Muscle layer of colon (tissue), 2 donors: Measurements from ENCODE around the gene CCDC24.

ENCODE experiments used
- H3K27ac ChIP-seq: one replicate; pipeline ENCODE4 v1.7.0; 2013; ENCODE audit warnings: low read depth, mild to moderate bottlenecking, low read length, moderate library complexity
- H3K27me3 ChIP-seq, 2 donors: one replicate each; pipeline ENCODE4 v1.7.0; 2013; ENCODE audit warnings: low read length in 2 of 2, mild to moderate bottlenecking in 2 of 2; ENCODE audit not compliant: insufficient read depth in 2 of 2, control insufficient read depth in 1 of 2
- H3K36me3 ChIP-seq: one replicate; pipeline ENCODE4 v1.7.0; 2013; ENCODE audit warnings: mild to moderate bottlenecking, low read length; ENCODE audit not compliant: insufficient read depth
- H3K4me1 ChIP-seq: one replicate; pipeline ENCODE4 v1.7.0; 2013; ENCODE audit warnings: mild to moderate bottlenecking, low read length; ENCODE audit not compliant: insufficient read depth
- H3K4me3 ChIP-seq, 2 donors: one replicate each; pipeline ENCODE4 v1.7.0; 2013; ENCODE audit warnings: low read length in 2 of 2, low read depth in 1 of 2, mild to moderate bottlenecking in 1 of 2, moderate library complexity in 1 of 2
- H3K9ac ChIP-seq: one replicate; pipeline ENCODE4 v1.7.0; 2013; ENCODE audit warnings: low read length
- H3K9me3 ChIP-seq: one replicate; pipeline ENCODE4 v1.7.0; 2013; ENCODE audit warnings: mild to moderate bottlenecking, low read length
- donor health status: abdominal sarcoma.
- donor health status: Adenocarcinoma of cecum.

CCDC24 gene

DNA sequence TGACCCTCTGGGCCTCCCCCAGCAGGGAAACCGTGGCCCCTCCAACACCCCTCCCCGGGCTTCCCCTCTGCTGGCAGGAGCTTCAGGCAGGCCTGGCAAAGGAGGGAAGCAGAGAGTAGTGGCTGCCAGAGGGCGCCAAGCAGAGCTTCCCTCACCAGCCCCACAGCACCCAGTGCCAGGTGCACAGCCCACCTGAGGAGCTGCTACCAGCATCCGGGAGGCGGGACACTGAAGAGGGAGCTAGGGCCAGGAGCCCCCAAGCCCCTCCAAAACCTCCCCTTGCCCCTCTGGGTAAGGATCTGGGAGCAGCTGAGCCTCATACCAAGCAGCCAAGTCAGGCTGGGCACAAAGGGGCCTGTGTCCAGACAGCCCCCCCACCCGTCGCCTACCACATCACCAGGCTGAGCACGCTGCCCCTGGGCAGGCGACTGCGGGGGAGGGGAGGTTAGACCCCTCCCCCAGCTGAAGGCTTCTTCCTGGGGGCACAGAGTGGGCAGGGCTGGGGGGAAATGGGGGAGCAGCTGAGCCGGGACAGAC lies 19.6 kb downstream of the CCDC24 start:
- no peaks in the 10 kb centered on the region for H3K9me3 ChIP-seq
- peaks cover 2% of the 10 kb centered on the region for H3K4me1 ChIP-seq
- no peak overlapping the region for H3K9ac ChIP-seq
- no peak overlapping the region for H3K27ac ChIP-seq
- no peaks in the 10 kb centered on the region for H3K36me3 ChIP-seq
- no peaks in the 10 kb centered on the region for H3K27me3 ChIP-seq
- H3K4me3 ChIP-seq, result no peak overlapping the region

DNA sequence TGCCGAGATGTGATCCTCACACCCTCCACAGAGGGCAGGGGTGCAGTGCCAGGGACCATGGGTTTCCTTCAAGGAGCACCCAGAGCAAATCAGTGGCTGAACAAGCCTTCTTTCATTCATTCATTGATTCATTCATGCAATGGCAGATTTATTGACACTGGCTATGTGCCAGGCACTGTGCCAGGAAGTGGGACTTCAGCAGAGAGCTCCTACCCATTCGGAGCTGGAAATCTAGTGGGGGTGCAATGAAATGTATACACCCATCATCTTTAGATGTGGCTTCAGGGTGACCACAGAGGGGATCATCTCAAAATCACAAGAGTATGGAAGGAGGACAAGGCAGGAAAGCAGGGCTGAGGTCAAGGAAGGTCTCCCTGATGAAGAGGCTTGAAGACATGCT lies 21.0 kb downstream of the CCDC24 start:
- Histone ChIP-seq H3K9ac (no peak overlapping the region), H3K36me3 (no peaks in the 10 kb centered on the region), H3K4me3 (no peak overlapping the region), H3K4me1 (no peaks in the 10 kb centered on the region), H3K27me3 (no peaks in the 10 kb centered on the region), H3K27ac (no peak overlapping the region), H3K9me3 (no peaks in the 10 kb centered on the region)

GRCh38 chr1:44012941-44013609 lies 21.7 kb downstream of the CCDC24 start:
- Histone ChIP-seq H3K9ac (no peak overlapping the region), H3K4me1 (no peaks in the 10 kb centered on the region), H3K9me3 (no peaks in the 10 kb centered on the region), H3K36me3 (no peaks in the 10 kb centered on the region), H3K27ac (no peak overlapping the region), H3K27me3 (no peaks in the 10 kb centered on the region), H3K4me3 (no peak overlapping the region)

DNA sequence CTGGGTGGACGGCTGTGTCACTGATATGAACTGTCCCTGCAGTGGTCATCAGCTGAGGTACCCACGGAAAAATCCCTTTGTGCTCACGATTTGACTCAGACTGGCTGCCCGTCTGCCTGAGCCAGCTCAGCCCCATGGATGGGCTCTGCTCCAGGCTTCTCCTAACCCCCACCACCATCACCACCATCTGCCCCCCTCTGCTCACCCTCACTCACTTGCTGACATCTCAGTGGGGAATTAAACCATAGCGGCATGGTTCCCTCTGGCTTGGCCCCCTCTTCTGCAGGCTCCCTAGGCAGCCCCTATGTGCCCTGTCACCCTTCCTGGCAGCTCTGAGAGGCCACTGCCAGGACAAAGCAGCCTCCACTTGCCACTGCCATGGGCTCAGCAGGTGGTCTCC lies 22.6 kb downstream of the CCDC24 start:
- Histone ChIP-seq H3K36me3 (no peaks in the 10 kb centered on the region), H3K9ac (no peak overlapping the region), H3K9me3 (no peaks in the 10 kb centered on the region), H3K27me3 (no peaks in the 10 kb centered on the region), H3K4me1 (no peaks in the 10 kb centered on the region), H3K27ac (no peak overlapping the region), H3K4me3 (no peak overlapping the region)

GRCh38 chr1:44014365-44015104 lies 23.1 kb downstream of the CCDC24 start:
- Histone ChIP-seq H3K9me3 (no peaks in the 10 kb centered on the region), H3K4me3 (no peak overlapping the region), H3K4me1 (no peaks in the 10 kb centered on the region), H3K36me3 (no peaks in the 10 kb centered on the region), H3K27ac (no peak overlapping the region), H3K27me3 (no peaks in the 10 kb centered on the region), H3K9ac (no peak overlapping the region)

DNA sequence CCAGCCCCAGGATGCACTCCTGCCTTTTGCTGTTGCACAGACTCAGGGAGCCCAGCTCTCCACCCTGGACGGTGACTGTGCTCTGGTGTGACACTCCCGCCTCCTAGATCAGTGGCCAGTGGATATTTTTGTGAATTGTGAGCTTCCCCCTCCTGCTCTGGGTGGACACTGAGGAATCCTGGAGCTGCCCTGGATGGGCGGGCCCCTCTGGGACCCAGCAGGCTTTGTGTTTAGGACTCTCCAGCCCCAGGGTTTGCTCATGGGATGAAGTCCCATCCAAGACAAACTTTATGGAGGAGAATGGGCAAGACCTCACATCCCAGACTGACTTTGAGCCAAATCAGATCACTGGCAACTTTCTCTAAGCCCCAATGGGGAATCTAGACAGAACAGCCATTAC lies 23.8 kb downstream of the CCDC24 start:
- H3K27ac ChIP-seq, result no peak overlapping the region
- H3K9me3 ChIP-seq, result no peaks in the 10 kb centered on the region
- no peak overlapping the region for H3K4me3 ChIP-seq
- H3K27me3 ChIP-seq, result no peaks in the 10 kb centered on the region
- no peak overlapping the region for H3K9ac ChIP-seq
- peaks cover 3% of the 10 kb centered on the region for H3K36me3 ChIP-seq
- no peaks in the 10 kb centered on the region for H3K4me1 ChIP-seq

DNA sequence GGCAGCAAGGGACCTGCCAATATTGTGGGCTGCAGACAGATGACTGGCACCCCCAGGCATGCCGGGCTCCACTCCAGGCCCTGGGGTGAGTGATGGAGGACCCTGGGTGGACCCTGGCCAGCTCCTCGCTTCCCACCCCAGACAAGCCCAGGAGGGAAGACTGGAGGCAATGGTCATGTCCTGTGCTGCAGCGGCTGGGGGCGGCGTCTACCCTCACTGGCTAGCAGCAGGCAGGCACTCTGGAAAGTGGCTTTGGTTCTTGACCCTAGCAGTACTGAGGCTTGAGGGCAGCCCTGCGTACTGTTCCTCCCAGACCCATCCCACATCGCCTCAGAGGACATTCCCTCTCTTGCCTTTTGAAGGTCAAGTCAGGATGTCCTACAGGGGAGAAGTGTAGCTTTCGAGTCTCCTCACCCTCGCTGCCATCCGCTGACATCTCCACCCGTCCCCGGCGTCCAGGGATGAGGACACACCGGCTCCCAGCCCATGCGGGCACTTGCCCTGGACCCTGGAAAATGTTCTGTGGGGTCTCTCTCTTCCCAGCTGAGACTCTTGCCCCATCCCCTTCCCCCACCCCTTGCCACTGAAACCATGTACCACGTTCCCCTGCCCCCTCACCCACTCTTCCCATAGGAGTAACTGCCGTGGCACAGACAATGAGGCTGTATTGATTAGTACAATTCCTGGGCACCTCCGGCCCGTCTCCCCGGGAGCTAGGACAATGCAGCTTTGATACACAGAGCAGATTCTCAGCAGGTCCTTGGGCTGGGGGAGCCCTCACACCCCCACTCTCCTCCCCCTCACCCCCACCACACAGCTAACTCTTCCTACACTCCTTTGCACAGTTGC lies 24.9 kb downstream of the CCDC24 start:
- Histone ChIP-seq H3K36me3 (peaks cover 5% of the 10 kb centered on the region), H3K27me3 (no peaks in the 10 kb centered on the region), H3K4me1 (no peaks in the 10 kb centered on the region), H3K9ac (no peak overlapping the region), H3K4me3 (no peak overlapping the region), H3K9me3 (no peaks in the 10 kb centered on the region), H3K27ac (no peak overlapping the region)

DNA sequence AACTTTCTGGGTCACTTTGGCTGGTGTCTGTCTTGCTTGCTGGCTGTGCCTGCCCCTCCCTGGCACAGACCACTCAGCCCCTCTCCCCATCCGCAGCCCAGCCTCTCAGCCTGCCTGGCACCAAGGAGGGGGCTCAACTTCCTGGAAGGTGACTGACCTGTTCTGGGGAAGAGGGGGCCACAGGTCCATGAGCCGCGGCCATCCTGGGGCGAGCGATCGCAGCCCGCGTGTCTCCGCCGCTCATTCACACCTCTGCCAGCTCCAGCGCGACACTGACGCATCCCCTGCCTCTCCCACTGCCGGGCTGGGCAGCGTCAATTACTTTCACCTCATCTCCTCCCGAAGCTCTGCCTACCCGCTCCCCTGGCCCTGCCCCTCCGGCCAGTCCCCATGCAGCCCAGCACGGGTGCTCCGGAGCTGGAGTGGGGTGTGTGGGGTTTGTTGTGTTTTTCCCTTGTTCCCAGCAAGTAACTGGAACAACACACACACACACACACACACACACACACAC lies 25.5 kb downstream of the CCDC24 start:
- no peak overlapping the region for H3K27ac ChIP-seq
- no peaks in the 10 kb centered on the region for H3K4me1 ChIP-seq
- no peaks in the 10 kb centered on the region for H3K27me3 ChIP-seq
- no peaks in the 10 kb centered on the region for H3K9me3 ChIP-seq
- peaks cover 5% of the 10 kb centered on the region for H3K36me3 ChIP-seq
- H3K9ac ChIP-seq, result no peak overlapping the region
- H3K4me3 ChIP-seq, result no peak overlapping the region

GRCh38 chr1:44019466-44019948 lies 28.1 kb downstream of the CCDC24 start:
- Histone ChIP-seq H3K27ac (no peak overlapping the region), H3K9me3 (no peaks in the 10 kb centered on the region), H3K4me3 (no peak overlapping the region), H3K36me3 (peaks cover 11% of the 10 kb centered on the region), H3K27me3 (no peaks in the 10 kb centered on the region), H3K9ac (no peak overlapping the region), H3K4me1 (no peaks in the 10 kb centered on the region)

- peaks cover 15% of the 10 kb centered on the region for H3K36me3 ChIP-seq
- no peaks in the 10 kb centered on the region for H3K4me1 ChIP-seq
- H3K4me3 ChIP-seq, result no peak overlapping the region
- H3K27me3 ChIP-seq, result no peaks in the 10 kb centered on the region
- no peak overlapping the region for H3K27ac ChIP-seq
- H3K9me3 ChIP-seq, result no peaks in the 10 kb centered on the region
- H3K9ac ChIP-seq, result no peak overlapping the region
These were observed 29.1 kb downstream of the CCDC24 start for GRCh38 chr1:44020464-44020863.

- Histone ChIP-seq H3K9ac (no peak overlapping the region), H3K9me3 (no peaks in the 10 kb centered on the region), H3K27ac (no peak overlapping the region), H3K36me3 (peaks cover 15% of the 10 kb centered on the region), H3K4me3 (no peak overlapping the region), H3K27me3 (no peaks in the 10 kb centered on the region), H3K4me1 (no peaks in the 10 kb centered on the region)
These were observed 29.8 kb downstream of the CCDC24 start for GRCh38 chr1:44021156-44021555.
